H1 (cell line): ENCODE results near the gene HOXB6. TPM values are rescaled to one million over a fixed set of nuclear protein-coding genes. Genes with fewer than 3 reads are reported as not detected.

ENCODE experiments used
- CTCF ChIA-PET: fragments of 300-600 bp; sonication (Branson Sonifier 250); formaldehyde crosslinking; loops from one replicate; lab custom pipeline; 2021; ENCODE audit not compliant: partially characterized antibody; lab: Charles Lee
- POLR2A ChIA-PET: fragments of 300-600 bp; sonication (Branson Sonifier 250); formaldehyde crosslinking; loops from one replicate; lab custom pipeline; 2021; ENCODE audit warnings: inconsistent platforms; ENCODE audit not compliant: partially characterized antibody; lab: Charles Lee
- DNase-seq, 2 experiments: peaks; one replicate each; pipeline versions ENCODE4 v3.0.0 to v3.0.0-alpha.2; 2010 to 2022; ENCODE audit warnings: low spot score in 2 of 2, low read depth in 1 of 2, mixed read lengths in 1 of 2
- FAIRE-seq: peaks from 2 replicates; lab custom pipeline; 2011; peaks lifted over from hg19 to GRCh38; lab: Jason Lieb, UNC
- H2AFZ ChIP-seq: 2 replicates; pipeline ENCODE4 v1.8.1; 2012; ENCODE audit warnings: low read length, inconsistent platforms
- H2AK5ac ChIP-seq: 2 replicates; pipeline ENCODE4 v1.6.1; 2013; ENCODE audit warnings: low read depth, low read length
- H2BK120ac ChIP-seq: replicated peaks from 2 replicates; pipeline ENCODE3; 2013; ENCODE audit warnings: low read depth, low read length, inconsistent platforms
- H2BK12ac ChIP-seq: 2 replicates; pipeline ENCODE4 v1.6.1; 2013; ENCODE audit warnings: low read depth, low read length
- H2BK15ac ChIP-seq: 2 replicates; pipeline ENCODE4 v1.6.1; 2013; ENCODE audit warnings: low read length
- H2BK20ac ChIP-seq: 2 replicates; pipeline ENCODE4 v1.6.1; 2013; ENCODE audit warnings: low read length
- H2BK5ac ChIP-seq: 2 replicates; pipeline ENCODE4 v1.6.1; 2013; ENCODE audit warnings: low read depth, low read length
- H3K14ac ChIP-seq: 2 replicates; pipeline ENCODE4 v1.6.1; 2013; ENCODE audit warnings: inconsistent platforms; ENCODE audit not compliant: insufficient read length
- H3K18ac ChIP-seq: 2 replicates; pipeline ENCODE4 v1.6.1; 2013; ENCODE audit warnings: low read length; ENCODE audit errors: extremely low read depth
- H3K23ac ChIP-seq: 2 replicates; pipeline ENCODE4 v1.6.1; 2013; ENCODE audit warnings: inconsistent platforms; ENCODE audit not compliant: insufficient read length
- H3K23me2 ChIP-seq: 2 replicates; pipeline ENCODE4 v1.6.1; 2013; ENCODE audit warnings: low read depth, low read length
- H3K27ac ChIP-seq: 2 replicates; pipeline ENCODE4 v1.6.1; 2011; ENCODE audit warnings: low read depth, low read length, inconsistent platforms
- H3K27me3 ChIP-seq, 4 experiments: replicated peaks in 1 of 4; 1 replicate in 1 of 4; 2 replicates in 3 of 4; pipeline versions ENCODE4 v1.6.1 to v1.8.1; 2011 to 2013; ENCODE audit warnings: low read length in 3 of 4, mild to moderate bottlenecking in 3 of 4, inconsistent platforms in 2 of 4, mixed read lengths in 2 of 4, moderate library complexity in 1 of 4; ENCODE audit not compliant: control insufficient read depth in 3 of 4, insufficient read depth in 3 of 4; ENCODE audit errors: extremely low read depth in 1 of 4
- H3K36me3 ChIP-seq, 4 experiments: 2 replicates each; pipeline versions ENCODE4 v1.6.1 to v1.8.1; 2011 to 2013; ENCODE audit warnings: mild to moderate bottlenecking in 4 of 4, low read length in 3 of 4, moderate library complexity in 2 of 4, control low read depth in 1 of 4, inconsistent platforms in 1 of 4; ENCODE audit not compliant: insufficient read depth in 4 of 4, control insufficient read depth in 2 of 4
- H3K4ac ChIP-seq: replicated peaks from 2 replicates; pipeline ENCODE3; 2013; ENCODE audit warnings: low read length, low read depth, mixed read lengths, inconsistent platforms; ENCODE audit not compliant: insufficient read length
- H3K4me1 ChIP-seq, 4 experiments: replicated peaks in 1 of 4; 1 replicate in 1 of 4; 2 replicates in 3 of 4; pipeline versions ENCODE4 v1.6.1 to v1.8.1; 2011 to 2013; ENCODE audit warnings: low read length in 3 of 4, inconsistent platforms in 2 of 4, mixed read lengths in 1 of 4; ENCODE audit not compliant: insufficient read depth in 4 of 4, control insufficient read depth in 3 of 4
- H3K4me2 ChIP-seq, 2 experiments: 2 replicates each; pipeline versions ENCODE4 v1.6.1 to v1.8.1; 2011 to 2013; ENCODE audit warnings: low read depth in 2 of 2, low read length in 2 of 2, control low read depth in 1 of 2, inconsistent platforms in 1 of 2, mild to moderate bottlenecking in 1 of 2; ENCODE audit not compliant: insufficient read depth in 1 of 2
- H3K4me3 ChIP-seq, 4 experiments: fragments of 200-600, 300-600 bp in 1 of 4; sonication (generic), shearing (Covaris generic), sonication (Bioruptor Twin) in 1 of 4; 2 replicates each; pipeline versions ENCODE4 v1.5.1 to v1.8.1; 2011 to 2016; ENCODE audit warnings: low read length in 4 of 4, low read depth in 3 of 4, control low read depth in 2 of 4, inconsistent platforms in 2 of 4, mild to moderate bottlenecking in 2 of 4, mixed read lengths in 1 of 4, moderate library complexity in 1 of 4; ENCODE audit not compliant: insufficient read depth in 2 of 4; ENCODE audit errors: extremely low read depth in 1 of 4
- H3K56ac ChIP-seq: replicated peaks from 2 replicates; pipeline ENCODE3; 2013; ENCODE audit warnings: low read depth, mild to moderate bottlenecking, mixed read lengths, low read length, inconsistent platforms; ENCODE audit not compliant: insufficient read length
- H3K79me1 ChIP-seq: 2 replicates; pipeline ENCODE4 v1.6.1; 2013; ENCODE audit warnings: low read depth, low read length, control low read depth
- H3K79me2 ChIP-seq, 2 experiments: 2 replicates each; pipeline versions ENCODE4 v1.6.1 to v1.8.1; 2012 to 2013; ENCODE audit warnings: low read length in 2 of 2, mild to moderate bottlenecking in 2 of 2, inconsistent platforms in 1 of 2; ENCODE audit not compliant: insufficient read depth in 2 of 2, control insufficient read depth in 1 of 2
- H3K9ac ChIP-seq, 4 experiments: replicated peaks in 1 of 4; 1 replicate in 1 of 4; 2 replicates in 3 of 4; pipeline versions ENCODE4 v1.6.1 to v1.8.1; 2011 to 2013; ENCODE audit warnings: low read depth in 3 of 4, low read length in 3 of 4, control low read depth in 2 of 4, mild to moderate bottlenecking in 2 of 4, moderate library complexity in 2 of 4, inconsistent platforms in 1 of 4; ENCODE audit errors: extremely low read depth in 1 of 4
- H3K9me3 ChIP-seq, 2 experiments: 2 replicates each; pipeline versions ENCODE4 v1.6.1 to v1.8.1; 2012 to 2013; ENCODE audit warnings: mild to moderate bottlenecking in 2 of 2, moderate library complexity in 2 of 2, control low read depth in 1 of 2, inconsistent platforms in 1 of 2, low read depth in 1 of 2, low read length in 1 of 2, mixed read lengths in 1 of 2; ENCODE audit not compliant: insufficient read depth in 2 of 2
- H4K20me1 ChIP-seq, 2 experiments: replicated peaks in 1 of 2; 2 replicates each; pipeline versions ENCODE3 to v1.8.1; 2011 to 2013; ENCODE audit warnings: inconsistent platforms in 2 of 2, low read length in 2 of 2, mild to moderate bottlenecking in 1 of 2; ENCODE audit not compliant: insufficient read depth in 2 of 2, control insufficient read depth in 1 of 2
- H4K5ac ChIP-seq: 2 replicates; pipeline ENCODE4 v1.6.1; 2013; ENCODE audit warnings: low read length, low read depth, mixed read lengths, inconsistent platforms; ENCODE audit not compliant: insufficient read length
- H4K8ac ChIP-seq: 2 replicates; pipeline ENCODE4 v1.8.0; 2013; ENCODE audit warnings: mild to moderate bottlenecking, moderate library complexity, low read length, inconsistent platforms; ENCODE audit not compliant: insufficient read depth; ENCODE audit errors: extremely low read depth
- H4K91ac ChIP-seq: replicated peaks from 2 replicates; pipeline ENCODE3; 2013; ENCODE audit warnings: low read length, mixed read lengths, inconsistent platforms; ENCODE audit not compliant: insufficient read length
- BCL11A ChIP-seq, 2 experiments: IDR thresholded peaks; one replicate each; pipeline ENCODE4 v1.6.1; 2011; ENCODE audit warnings: low read depth in 2 of 2, low read length in 2 of 2, mild to moderate bottlenecking in 2 of 2
- CBX8 ChIP-seq: fragments of 300-800, 300-1000 bp; sonication (generic); IDR thresholded peaks from 2 replicates; pipeline ENCODE4 v1.7.1; 2016; ENCODE audit warnings: low read depth, low read length, borderline replicate concordance
- WGBS, 2 experiments: shearing (Covaris generic) in 1 of 2; methylation state at CpG; one replicate each; pipeline versions ENCODE4 v1.1.6 to v1.1.7; 2013 to 2015; ENCODE audit warnings: low lambda C conversion rate in 2 of 2, mixed read lengths in 2 of 2, inconsistent platforms in 1 of 2, low coverage in 1 of 2, missing lambda C conversion rate in 1 of 2; ENCODE audit not compliant: insufficient replicate concordance in 2 of 2, insufficient coverage in 1 of 2, insufficient read length in 1 of 2; ENCODE audit errors: extremely low coverage in 1 of 2, missing lambda C conversion rate in 1 of 2; 5-methylcytosine and 5-hydroxymethylcytosine counted together
- polyA plus RNA-seq, 7 experiments: library from polyadenylated mRNA; depleted of rRNA in 3 of 7; stranded (reverse) in 5 of 7; unstranded in 2 of 7; fragments of >200 nt in 5 of 7; fragments of 200-250 nt in 2 of 7; gene quantifications; 1 replicate in 5 of 7; 2 replicates in 1 of 7; 4 replicates in 1 of 7; pipeline versions ENCODE4 v1.2.1 to v1.2.3, GENCODE V29; 2011 to 2013; ENCODE audit warnings: missing spikeins in 2 of 7, mixed read lengths in 2 of 7
- total RNA-seq: library from RNA; stranded (reverse); fragmentation: NEBNext Ultra II Directional; extraction: Animal tissue kit (Norgen Biotek cat#: 25700); gene quantifications from 2 replicates; pipeline ENCODE4 v1.2.1, GENCODE V29; 2021

HOXB6 gene
- total and polyA plus RNA-seq, 2 of the 8 experiments (the other 6 are each of a cell fraction or from before 2014, with no cell fraction given), result not detected

DNA sequence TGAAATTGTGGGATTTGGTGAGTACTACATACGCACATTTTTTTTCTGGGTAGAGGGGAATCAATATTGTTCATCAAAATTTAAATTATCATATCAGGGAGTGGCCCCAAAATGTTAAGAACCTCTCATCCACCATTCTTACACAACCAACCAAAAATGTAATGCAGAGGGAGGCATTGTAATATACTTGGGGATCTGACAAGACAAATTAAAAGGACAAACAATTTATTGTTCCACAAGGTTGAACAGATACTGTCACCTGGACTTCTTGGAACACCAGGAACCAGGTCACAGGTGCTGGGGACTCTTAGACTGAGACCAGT, 36.0 kb upstream of the HOXB6 start:
- Histone ChIP-seq H2BK12ac (no peak overlapping the region), H2BK20ac (no peak overlapping the region), H3K27me3 (peaks cover 98 to 100% (median 100%) of the 10 kb centered on the region in 4 experiments), H2BK5ac (no peak overlapping the region), H3K23ac (no peak overlapping the region), H2BK15ac (no peak overlapping the region), H3K23me2 (no peaks in the 10 kb centered on the region), H3K14ac (no peak overlapping the region), H3K4me1 (peaks cover 1 to 3% (median 2%) of the 10 kb centered on the region in 4 experiments; a peak in 5 of 7 replicates), H2BK120ac (no peak overlapping the region), H3K18ac (no peak overlapping the region), H3K79me2 (no peaks in the 10 kb centered on the region), H3K79me1 (no peaks in the 10 kb centered on the region), H3K36me3 (peaks cover 0 to 10% (median 0%) of the 10 kb centered on the region in 4 experiments; a peak in 1 of 8 replicates), H2AFZ (no peak overlapping the region), H4K8ac (no peak overlapping the region), H3K56ac (no peak overlapping the region), H3K4me2 (no peak overlapping the region), H3K9ac (no peak overlapping the region), H4K20me1 (peaks cover 8 to 32% of the 10 kb centered on the region in 2 experiments), H4K5ac (no peak overlapping the region), H3K4ac (no peak overlapping the region), H2AK5ac (no peak overlapping the region), H3K4me3 (no peak overlapping the region), H3K9me3 (no peaks in the 10 kb centered on the region), H4K91ac (no peak overlapping the region), H3K27ac (no peak overlapping the region)
- 64% methylated on average over 1 of the region's 1 CpG; no CpG with 5 or more reads in 1 of the 2 experiments for WGBS, 2 experiments
- FAIRE-seq, result no peak
- DNase-seq, result no peak
- ChIA-PET POLR2A (no interaction called here), CTCF (interaction anchor here (0.7 to 3.4 kb wide), 10 partner anchors 12 to 425 kb away, joined by 3 to 15 read pairs (median 4); partner anchors contain the start of gene PRAC2)
- no peak for TF ChIP-seq BCL11A (IDR thresholded peaks at IDR 0.05; ENCODE audit: low read depth in 2 of 2, low read length in 2 of 2)
- 0 out of 2 replicates have a peak, but pooled peaks have one; percentile 56 for TF ChIP-seq CBX8
